Stimulated activated CD4-positive, alpha-beta T cell treated with anti-CD3 and anti-CD28 coated beads, Interleukin-15, amount 100 ng/mL, for 24 hours (primary cell): Measurements from ENCODE around the gene TXNRD1.
"Not testable (repeated sequence)": the region's sequence is repeated elsewhere in the genome, so short reads cannot be mapped to it uniquely, and the experiment has no call there.

Experiments
- DNase-seq: peaks from one replicate; pipeline ENCODE4 v3.0.0-alpha.2; 2020

The TXNRD1 gene

GRCh38 chr12:104331376-104331775, 115.8 kb downstream of the TXNRD1 start:
- DNase-seq, result no peak

DNA sequence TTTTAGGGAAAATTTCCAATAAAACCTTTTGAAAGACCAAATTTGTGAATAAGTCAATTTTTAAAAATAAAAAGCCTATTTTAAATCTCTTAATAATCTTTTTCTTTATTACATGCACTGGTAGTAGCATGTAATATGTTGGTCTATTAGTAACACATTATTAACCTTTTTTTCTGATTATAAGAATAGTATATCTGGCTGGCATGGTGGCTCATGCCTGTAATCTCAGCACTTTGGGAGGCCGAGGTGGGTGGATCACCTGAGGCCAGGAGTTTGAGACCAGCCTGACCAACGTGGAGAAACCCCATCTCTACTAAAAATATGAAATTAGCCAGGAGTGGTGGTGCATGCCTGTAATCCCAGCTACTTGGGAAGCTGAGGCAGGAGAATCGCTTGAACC, 116.7 kb downstream of the TXNRD1 start:
- not testable (repeated sequence) for DNase-seq

- no peak for DNase-seq
Measured at GRCh38 chr12:104333692-104334255, 118.2 kb downstream of the TXNRD1 start.

GRCh38 chr12:104334581-104334980, 119.0 kb downstream of the TXNRD1 start:
- DNase-seq, result no peak

DNA sequence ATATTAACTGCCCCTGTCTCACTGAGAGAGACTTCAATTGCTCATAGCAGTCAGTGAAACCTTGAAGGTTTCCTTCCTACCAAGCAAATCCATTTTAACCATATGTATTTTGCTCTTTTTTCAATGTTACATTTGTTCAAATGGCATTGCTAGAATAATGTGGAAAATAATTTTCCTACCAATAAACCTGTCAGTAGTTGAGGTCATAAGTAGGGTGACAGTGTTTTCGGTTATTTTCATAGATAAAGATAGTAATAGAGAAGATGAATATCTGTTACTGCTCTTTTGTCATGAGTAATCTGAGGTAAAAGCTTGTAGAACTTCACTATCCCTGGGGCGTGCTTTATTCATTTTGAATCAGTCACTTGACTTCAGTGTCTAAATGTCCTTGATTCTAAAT, 120.5 kb downstream of the TXNRD1 start:
- no peak for DNase-seq

- DNase-seq, result no peak
Measured at GRCh38 chr12:104337030-104337558, 121.5 kb downstream of the TXNRD1 start.

GRCh38 chr12:104339663-104340062, 124.1 kb downstream of the TXNRD1 start:
- DNase-seq, result no peak

DNA sequence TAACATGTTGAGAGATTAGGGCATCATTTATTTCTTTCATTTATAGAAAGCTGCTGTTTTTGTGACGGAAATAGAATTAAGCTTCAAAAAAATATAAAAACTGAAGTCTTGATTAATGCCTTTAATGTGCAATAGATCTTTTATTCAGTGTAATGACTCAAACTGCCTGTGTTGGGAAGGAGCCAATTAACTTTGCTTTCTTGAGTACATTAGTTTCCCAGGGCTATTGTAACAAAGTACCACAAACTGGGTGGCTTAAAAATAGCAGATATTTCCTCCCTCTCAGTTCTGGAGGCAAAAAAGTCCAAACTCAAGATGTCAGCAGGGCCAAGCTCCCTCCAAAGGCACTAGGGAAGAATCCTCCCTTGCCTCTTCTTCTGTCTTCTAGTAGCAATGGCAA, 124.6 kb downstream of the TXNRD1 start:
- no peak for DNase-seq

DNA sequence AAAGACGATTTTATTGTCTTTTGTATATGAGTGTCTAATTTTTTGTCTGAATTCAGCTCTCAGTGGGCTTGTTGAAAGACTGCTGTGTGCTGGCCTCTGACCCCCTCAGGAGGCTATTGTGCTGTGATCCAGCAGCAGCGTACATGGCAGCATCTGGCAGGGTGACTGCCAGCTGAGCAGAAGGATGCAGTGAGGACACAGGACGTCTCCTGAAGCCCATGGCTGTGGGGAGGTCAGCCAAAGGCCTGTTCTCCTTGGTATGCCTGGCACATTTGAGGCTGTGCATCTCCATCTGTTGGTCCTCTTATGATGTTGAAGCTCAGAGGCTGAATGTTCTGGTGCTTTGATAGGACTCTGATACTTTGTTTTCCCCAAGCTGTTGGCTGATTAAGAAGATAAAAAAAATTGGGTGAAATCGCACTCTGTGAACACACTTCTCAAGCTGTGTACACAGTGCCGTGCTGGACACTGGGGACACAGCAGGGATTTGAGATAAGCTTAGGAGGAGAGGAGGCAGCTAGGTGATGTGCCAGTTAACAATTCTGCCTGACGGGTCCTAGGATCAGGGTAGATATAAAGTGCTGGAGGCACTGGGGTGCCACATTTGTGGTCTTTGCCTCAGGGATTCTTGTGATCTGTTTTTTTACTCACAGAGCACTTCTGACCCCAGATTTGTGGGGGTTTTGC, 125.5 kb downstream of the TXNRD1 start:
- DNase-seq, result no peak

GRCh38 chr12:104342147-104342546, 126.6 kb downstream of the TXNRD1 start:
- DNase-seq, result no peak

GRCh38 chr12:104342635-104343249, 127.2 kb downstream of the TXNRD1 start:
- no peak for DNase-seq

DNA sequence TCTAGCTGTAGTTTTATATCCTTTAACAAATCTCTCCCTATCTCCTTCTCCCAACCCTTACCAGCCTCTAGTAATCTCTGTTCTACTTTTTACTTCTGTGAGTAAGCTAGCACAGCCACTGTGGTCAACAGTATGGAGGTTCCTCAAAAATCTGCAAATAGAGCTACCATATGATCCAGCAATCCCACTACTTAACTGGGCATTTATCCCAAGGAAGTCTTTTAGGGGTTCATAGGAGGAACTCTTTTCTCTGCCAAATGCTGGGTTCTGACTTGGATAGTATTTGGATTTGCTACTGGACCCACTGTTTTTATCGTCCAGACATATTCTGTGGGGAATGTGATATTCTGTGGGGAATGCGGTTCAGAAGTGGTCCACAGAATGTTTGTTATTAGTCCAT, 129.1 kb downstream of the TXNRD1 start:
- DNase-seq, result no peak

DNA sequence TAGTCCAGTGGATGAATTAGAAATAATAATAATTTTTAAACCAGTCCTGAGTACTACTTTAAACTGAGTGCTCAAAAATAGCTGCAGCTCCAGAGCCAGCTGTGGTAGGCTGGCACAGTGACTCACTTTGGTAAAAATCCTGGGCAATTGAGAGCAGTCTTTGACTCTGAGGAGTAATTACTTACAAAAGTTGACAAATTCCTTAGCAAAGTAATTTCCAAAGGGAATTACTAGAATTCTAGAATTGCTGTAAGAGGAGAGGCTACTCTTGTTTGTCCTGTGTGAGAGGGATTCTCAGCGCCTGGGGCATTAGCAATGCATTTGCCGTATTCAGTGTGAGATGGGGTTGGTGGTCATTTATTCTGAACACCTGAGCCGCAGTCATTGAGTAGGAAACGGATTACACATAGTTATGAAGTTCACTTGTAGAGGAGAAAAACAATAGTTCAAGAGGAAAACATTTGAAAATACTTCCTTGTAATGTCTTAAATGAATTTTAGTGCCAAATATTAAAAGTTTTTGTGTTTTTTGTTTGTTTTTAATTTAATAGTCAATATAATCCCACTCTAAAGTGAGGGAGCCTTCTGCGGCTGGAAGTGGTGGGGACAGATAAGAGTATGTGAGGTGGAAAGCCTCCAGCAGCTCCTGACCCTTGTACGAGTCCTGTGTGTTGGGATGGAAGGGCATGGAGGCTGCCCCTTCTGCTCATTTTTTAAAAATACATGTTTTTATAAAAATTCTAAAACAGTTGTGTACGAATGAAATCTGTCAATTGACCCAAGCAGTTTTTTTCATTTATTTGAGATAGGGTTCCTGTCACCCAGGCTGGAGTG, 129.9 kb downstream of the TXNRD1 start:
- no peak for DNase-seq

DNA sequence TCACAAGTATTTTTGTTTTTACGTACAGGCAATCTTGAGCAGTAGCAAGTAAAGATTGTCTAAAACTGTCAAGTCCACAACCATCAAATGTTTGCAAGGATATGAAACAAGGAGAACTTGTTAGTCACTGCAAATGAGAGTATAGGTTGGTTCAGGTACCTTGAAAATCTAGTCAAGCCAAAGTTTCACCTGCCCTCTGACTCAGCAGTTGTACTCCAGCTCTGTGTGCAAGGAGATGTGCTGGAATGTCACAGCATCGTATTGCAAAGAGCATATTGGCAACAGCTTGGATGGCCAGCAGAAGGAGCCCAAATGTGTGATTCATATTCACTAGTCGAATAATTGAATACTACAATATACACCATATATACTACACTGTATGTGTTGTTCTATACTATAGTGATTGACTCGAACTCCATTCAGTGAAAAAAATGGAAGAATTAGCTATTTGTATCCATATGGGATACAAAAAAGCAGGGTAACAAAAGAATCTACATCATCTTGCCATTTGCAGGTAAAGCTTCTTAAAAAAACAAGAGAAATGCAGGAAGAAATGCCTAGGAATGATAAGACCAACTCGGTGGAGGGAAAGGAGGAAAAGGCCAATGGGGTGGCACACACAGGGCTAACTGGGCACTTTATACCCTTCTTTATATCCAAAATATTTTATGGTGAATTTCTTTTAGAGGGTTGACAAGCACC, 131.9 kb downstream of the TXNRD1 start:
- no peak for DNase-seq

DNA sequence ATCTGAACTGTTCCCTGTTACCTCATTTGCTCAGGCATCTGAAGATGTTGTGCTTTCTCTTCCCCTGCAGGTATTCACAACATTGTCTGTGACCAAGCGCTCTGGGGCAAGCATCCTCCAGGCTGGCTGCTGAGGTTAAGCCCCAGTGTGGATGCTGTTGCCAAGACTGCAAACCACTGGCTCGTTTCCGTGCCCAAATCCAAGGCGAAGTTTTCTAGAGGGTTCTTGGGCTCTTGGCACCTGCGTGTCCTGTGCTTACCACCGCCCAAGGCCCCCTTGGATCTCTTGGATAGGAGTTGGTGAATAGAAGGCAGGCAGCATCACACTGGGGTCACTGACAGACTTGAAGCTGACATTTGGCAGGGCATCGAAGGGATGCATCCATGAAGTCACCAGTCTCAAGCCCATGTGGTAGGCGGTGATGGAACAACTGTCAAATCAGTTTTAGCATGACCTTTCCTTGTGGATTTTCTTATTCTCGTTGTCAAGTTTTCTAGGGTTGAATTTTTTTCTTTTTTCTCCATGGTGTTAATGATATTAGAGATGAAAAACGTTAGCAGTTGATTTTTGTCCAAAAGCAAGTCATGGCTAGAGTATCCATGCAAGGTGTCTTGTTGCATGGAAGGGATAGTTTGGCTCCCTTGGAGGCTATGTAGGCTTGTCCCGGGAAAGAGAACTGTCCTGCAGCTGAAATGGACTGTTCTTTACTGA, 132.9 kb downstream of the TXNRD1 start:
- no peak for DNase-seq

GRCh38 chr12:104348994-104349494, 133.5 kb downstream of the TXNRD1 start:
- DNase-seq, result no peak

DNA sequence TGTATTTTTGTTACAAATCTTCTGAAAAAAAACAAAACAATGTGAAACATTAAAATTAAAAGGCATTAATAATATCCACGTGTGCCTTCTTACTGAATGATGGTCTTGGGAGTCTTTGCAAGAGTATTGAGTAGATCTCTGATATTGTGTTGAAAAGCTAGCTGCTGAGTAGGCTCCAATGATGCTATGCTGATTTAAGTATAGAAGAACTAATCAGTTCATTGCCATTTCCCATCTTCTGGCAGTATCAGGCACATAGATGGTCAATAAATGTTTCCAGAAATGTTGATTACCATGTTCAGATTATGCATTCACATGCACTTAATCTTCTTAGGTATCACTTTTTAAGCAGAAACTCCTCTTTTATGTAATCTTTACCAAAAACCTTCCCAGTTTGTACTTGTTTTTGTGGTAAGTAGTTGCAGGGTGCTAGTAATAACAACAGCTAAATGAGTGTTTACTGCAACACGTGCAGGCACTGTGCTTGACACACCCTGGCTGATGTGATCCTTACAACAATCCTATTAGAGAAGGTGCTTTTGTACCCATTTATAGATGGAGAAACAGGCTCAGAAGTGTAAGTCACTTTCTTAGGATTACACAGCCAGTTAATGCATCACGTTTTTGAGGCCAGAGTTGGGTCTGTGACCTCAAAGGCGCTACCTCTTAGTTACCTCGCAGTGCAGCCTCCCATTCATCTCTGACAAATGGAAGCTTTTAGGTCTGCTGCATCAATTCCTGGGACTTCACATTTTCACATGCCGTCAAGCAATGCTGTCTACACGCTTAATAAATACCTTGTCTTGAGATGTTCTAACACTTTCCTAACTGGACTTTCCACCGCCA, 134.9 kb downstream of the TXNRD1 start:
- DNase-seq, result no peak

GRCh38 chr12:104351057-104351983, 135.7 kb downstream of the TXNRD1 start:
- DNase-seq, result no peak

DNA sequence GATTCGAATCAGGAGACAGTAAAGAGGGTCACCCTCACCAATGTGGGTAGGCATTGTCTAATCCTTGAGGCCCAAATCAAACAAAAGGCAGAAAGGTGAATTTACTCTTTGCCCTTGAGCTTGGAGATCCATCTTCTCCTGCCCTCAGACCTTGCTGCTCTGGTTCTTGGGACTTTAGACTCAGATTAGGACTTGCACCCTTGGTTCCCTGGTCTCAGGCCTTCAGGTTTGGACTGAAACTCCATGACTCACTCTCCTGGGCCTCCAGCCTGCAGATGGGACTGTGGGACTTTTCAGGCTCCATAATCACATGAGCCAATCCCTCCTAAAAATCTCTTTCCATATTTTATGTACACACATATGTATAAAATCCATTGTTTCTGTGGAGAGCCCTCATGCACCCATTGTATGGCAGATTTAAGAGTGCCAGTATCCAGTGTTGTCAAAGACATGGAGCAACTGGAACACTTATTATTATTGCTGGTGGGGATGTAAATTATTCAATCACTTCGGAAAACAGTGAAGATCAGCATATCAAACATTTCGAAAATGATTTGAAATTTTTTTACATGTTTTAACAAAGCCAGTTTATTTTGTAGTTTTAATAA, 136.6 kb downstream of the TXNRD1 start:
- no peak for DNase-seq
